ENCODE data around the gene SZT2.
"Not testable (repeated sequence)": the region's sequence is repeated elsewhere in the genome, so short reads cannot be mapped to it uniquely, and the experiment has no call there.

SZT2 gene

GRCh38 chr1:43392702-43393101 is 3.0 kb downstream of the SZT2 start:
- no peak for DNase-seq

- no peak for DNase-seq
These were observed 5.8 kb downstream of the SZT2 start for GRCh38 chr1:43395523-43395922.

GRCh38 chr1:43396059-43396458 is 6.4 kb downstream of the SZT2 start:
- no peak for DNase-seq

GRCh38 chr1:43398227-43398626 is 8.5 kb downstream of the SZT2 start:
- no peak for DNase-seq

- DNase-seq, result not testable (repeated sequence)
These were observed 10.7 kb downstream of the SZT2 start for GRCh38 chr1:43400441-43400840.

GRCh38 chr1:43402089-43402865 is 12.6 kb downstream of the SZT2 start:
- no peak for DNase-seq

- DNase-seq, result no peak
These were observed 14.7 kb downstream of the SZT2 start for GRCh38 chr1:43404353-43404752.

- no peak for DNase-seq
These were observed 15.6 kb downstream of the SZT2 start for GRCh38 chr1:43405219-43405875.

GRCh38 chr1:43405876-43406234 is 16.2 kb downstream of the SZT2 start:
- DNase-seq, result no peak

- DNase-seq, result no peak
These were observed 20.9 kb downstream of the SZT2 start for GRCh38 chr1:43410571-43410970.

- not testable (repeated sequence) for DNase-seq
These were observed 23.7 kb downstream of the SZT2 start for GRCh38 chr1:43413426-43413825.

GRCh38 chr1:43414634-43415223 is 25.0 kb downstream of the SZT2 start:
- peak in 1 of 2 experiments; percentile 67 for DNase-seq

- DNase-seq, result no peak
These were observed 26.2 kb downstream of the SZT2 start for GRCh38 chr1:43415901-43416300.

- no peak for DNase-seq
These were observed 29.2 kb downstream of the SZT2 start for GRCh38 chr1:43418858-43419257.

- DNase-seq, result no peak
These were observed 30.1 kb downstream of the SZT2 start for GRCh38 chr1:43419627-43420425.

- DNase-seq, result no peak
These were observed 31.2 kb downstream of the SZT2 start for GRCh38 chr1:43420874-43421273.

GRCh38 chr1:43421396-43421795 is 31.7 kb downstream of the SZT2 start:
- no peak for DNase-seq

- no peak for DNase-seq
These were observed 32.5 kb downstream of the SZT2 start for GRCh38 chr1:43421976-43422750.

GRCh38 chr1:43422995-43423671 is 33.4 kb downstream of the SZT2 start:
- no peak for DNase-seq

- no peak for DNase-seq
These were observed 34.2 kb downstream of the SZT2 start for GRCh38 chr1:43423672-43424550.

- no peak for DNase-seq
These were observed 35.3 kb downstream of the SZT2 start for GRCh38 chr1:43425045-43425444.
